Right lobe of liver (tissue), 6 donors: ENCODE data around the gene DYNC1I1. TPM values are rescaled to one million over a fixed set of nuclear protein-coding genes. Genes with fewer than 3 reads are reported as not detected.

Source experiments
- ATAC-seq, 4 donors: fragments of 200-7000 bp; cut with Tn5 transposase; one replicate each; pipeline ENCODE4 v1.9.1; 2020; ENCODE audit warnings: mild to moderate bottlenecking in 4 of 4, moderate library complexity in 4 of 4
- DNase-seq, 3 donors: peaks; one replicate each; pipeline ENCODE4 v3.0.0-alpha.2; 2020
- H3K27ac ChIP-seq, 3 donors: fragments of 200-600 bp; one replicate each; pipeline ENCODE4 v1.8.0; 2022
- H3K27me3 ChIP-seq, 2 donors: fragments of 200-600 bp; one replicate each; pipeline ENCODE4 v1.8.0; 2022
- H3K36me3 ChIP-seq, 4 donors: fragments of 200-600 bp; sonication (generic) in 1 of 4; one replicate each; pipeline versions ENCODE4 v1.5.1 to v1.8.0; 2017 to 2022; ENCODE audit warnings: control low read depth in 1 of 4
- H3K4me1 ChIP-seq, 4 donors: fragments of 200-600 bp; sonication (generic) in 1 of 4; one replicate each; pipeline versions ENCODE4 v1.5.1 to v1.8.0; 2017 to 2022; ENCODE audit warnings: control low read depth in 1 of 4
- H3K4me3 ChIP-seq, 3 donors: fragments of 200-600 bp; one replicate each; pipeline ENCODE4 v1.8.0; 2022
- H3K9me3 ChIP-seq, 4 donors: fragments of 200-600 bp; sonication (generic) in 1 of 4; one replicate each; pipeline versions ENCODE4 v1.5.1 to v1.8.0; 2017 to 2022; ENCODE audit warnings: control low read depth in 1 of 4
- POLR2A ChIP-seq: fragments of 450-650 bp; IDR thresholded peaks from one replicate; pipeline ENCODE4 v1.6.1; 2017; ENCODE audit warnings: antibody characterized with exemption, mild to moderate bottlenecking
- WGBS: methylation state at CpG from one replicate; pipeline ENCODE4 v1.1.6; 2018; ENCODE audit warnings: low coverage, low lambda C conversion rate; ENCODE audit not compliant: insufficient coverage; ENCODE audit errors: missing lambda C conversion rate; 5-methylcytosine and 5-hydroxymethylcytosine counted together
- intact Hi-C, 2 donors: fragments of 100-400 bp; cut with DNase I; formaldehyde crosslinking; loops; one replicate each; pipeline versions ENCODE4 v1.11.2 to v1.14.1; 2022
- total RNA-seq, 6 experiments: library from RNA; depleted of rRNA in 2 of 6; stranded (reverse); fragments of >200 nt in 2 of 6; fragmentation: NEBNext Ultra II Directional in 3 of 6; extraction: Animal tissue kit (Norgen Biotek cat#: 25700) in 3 of 6; gene quantifications; one replicate each; pipeline versions ENCODE4 v1.1.0 to v1.2.4, GENCODE V29; 2016 to 2023
- TF ChIP-seq, protein P1 (sequence below), 4 donors: fragments of 200-600 bp in 3 of 4; fragments of 450-650 bp in 1 of 4; IDR thresholded peaks; one replicate each; pipeline versions ENCODE4 v1.5.1 to v1.8.0; 2016 to 2022; ENCODE audit warnings: antibody characterized with exemption in 4 of 4, mild to moderate bottlenecking in 2 of 4
- donor health status: DM: no; HTN: yes; CAD: no.
- donor health status: DM: no; HTN: no; CAD: no.
- donor health status: DM: no; HTN: no; CAD: no.
- donor health status: DM: no; HTN: yes; CAD: no.
- donor health status: DM: no; HTN: yes; CAD: no.

DYNC1I1 gene
- total RNA-seq, 6 experiments from 2014 or later: 0.09 to 1.1 (median 0.62) TPM

DNA sequence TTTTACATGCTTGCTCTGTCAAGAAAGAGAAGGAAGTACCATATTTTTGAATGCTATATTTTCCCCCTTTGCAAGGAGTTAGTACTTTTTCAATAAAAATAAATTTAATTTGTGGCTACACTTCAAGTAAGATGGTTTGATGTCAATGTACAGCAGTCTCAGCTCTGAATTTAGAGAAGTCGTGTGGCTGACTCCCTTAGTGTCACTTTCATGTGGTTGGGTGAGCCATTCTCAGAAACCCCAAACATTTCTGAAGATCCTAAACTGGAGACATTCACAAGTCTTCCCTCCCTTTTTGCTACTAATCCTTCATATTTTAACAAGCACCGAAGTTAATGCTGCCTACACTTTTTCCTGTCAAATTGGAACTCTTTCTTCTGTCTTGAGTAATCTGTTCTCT, 244.4 kb downstream of the DYNC1I1 start:
- Histone ChIP-seq H3K27ac (no peak overlapping the region), H3K4me3 (no peak overlapping the region), H3K4me1 (no peaks in the 10 kb centered on the region), H3K36me3 (no peaks in the 10 kb centered on the region), H3K9me3 (no peaks in the 10 kb centered on the region), H3K27me3 (no peaks in the 10 kb centered on the region)
- TF ChIP-seq POLR2A: no peak
- TF ChIP-seq, protein P1, sequence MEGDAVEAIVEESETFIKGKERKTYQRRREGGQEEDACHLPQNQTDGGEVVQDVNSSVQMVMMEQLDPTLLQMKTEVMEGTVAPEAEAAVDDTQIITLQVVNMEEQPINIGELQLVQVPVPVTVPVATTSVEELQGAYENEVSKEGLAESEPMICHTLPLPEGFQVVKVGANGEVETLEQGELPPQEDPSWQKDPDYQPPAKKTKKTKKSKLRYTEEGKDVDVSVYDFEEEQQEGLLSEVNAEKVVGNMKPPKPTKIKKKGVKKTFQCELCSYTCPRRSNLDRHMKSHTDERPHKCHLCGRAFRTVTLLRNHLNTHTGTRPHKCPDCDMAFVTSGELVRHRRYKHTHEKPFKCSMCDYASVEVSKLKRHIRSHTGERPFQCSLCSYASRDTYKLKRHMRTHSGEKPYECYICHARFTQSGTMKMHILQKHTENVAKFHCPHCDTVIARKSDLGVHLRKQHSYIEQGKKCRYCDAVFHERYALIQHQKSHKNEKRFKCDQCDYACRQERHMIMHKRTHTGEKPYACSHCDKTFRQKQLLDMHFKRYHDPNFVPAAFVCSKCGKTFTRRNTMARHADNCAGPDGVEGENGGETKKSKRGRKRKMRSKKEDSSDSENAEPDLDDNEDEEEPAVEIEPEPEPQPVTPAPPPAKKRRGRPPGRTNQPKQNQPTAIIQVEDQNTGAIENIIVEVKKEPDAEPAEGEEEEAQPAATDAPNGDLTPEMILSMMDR (IDR thresholded peaks at IDR 0.05): no peak
- intact Hi-C loops: no loop called here
- ATAC-seq (no peak), DNase-seq (no peak)
- 74% methylated on average over 2 of the region's 2 CpGs for WGBS

DNA sequence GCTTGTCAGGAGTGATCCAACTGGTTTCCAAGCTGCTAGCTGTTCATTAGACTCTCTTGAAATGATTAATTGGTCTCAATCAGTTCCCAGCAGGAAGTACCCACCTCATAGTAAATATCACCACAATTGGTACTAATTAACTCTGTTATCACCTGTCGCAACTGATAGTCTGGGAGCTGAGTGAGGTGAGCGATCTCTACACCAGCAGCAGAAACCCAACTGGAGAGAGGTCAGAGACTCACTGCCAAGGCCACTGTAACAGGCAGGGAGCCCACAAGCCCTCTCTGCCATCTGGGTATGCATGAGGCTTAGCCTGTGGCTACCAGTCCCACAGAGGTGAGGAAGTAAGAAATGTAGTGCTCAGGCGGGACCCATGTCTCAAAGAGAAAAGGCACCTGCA, 245.5 kb downstream of the DYNC1I1 start:
- H3K27me3 ChIP-seq: no peaks in the 10 kb centered on the region
- no peak overlapping the region for H3K27ac ChIP-seq
- H3K9me3 ChIP-seq: no peaks in the 10 kb centered on the region
- intact Hi-C loops: no loop called here
- 94% methylated on average over 2 of the region's 3 CpGs for WGBS
- no peaks in the 10 kb centered on the region for H3K36me3 ChIP-seq
- H3K4me3 ChIP-seq: no peak overlapping the region
- TF ChIP-seq, protein P1 (IDR thresholded peaks at IDR 0.05): no peak
- TF ChIP-seq POLR2A: no peak
- DNase-seq (no peak), ATAC-seq (peak in 1 of 4 donors; percentile 40)
- H3K4me1 ChIP-seq: no peaks in the 10 kb centered on the region

DNA sequence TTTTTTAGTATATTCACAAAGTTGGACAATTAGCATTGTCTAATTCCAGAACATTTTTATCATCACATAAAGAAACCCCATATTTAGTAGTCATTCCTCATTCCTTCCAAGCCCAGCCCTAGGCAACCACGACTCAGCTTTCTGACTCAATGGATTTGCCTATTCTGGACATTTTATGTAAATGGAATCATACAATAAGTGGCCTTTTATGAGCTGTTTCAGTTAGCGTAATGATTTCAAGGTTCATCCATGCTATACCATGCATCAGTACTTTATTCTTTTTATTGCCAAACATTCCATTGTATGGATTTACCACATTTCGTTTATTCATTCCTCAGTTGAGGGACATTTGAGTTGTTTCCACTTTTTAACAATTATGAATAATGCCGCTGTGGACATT, 249.2 kb downstream of the DYNC1I1 start:
- no peak for TF ChIP-seq POLR2A
- TF ChIP-seq, protein P1 (IDR thresholded peaks at IDR 0.05): no peak
- 65% methylated on average over 4 of the region's 4 CpGs for WGBS
- Histone ChIP-seq H3K27ac (no peak overlapping the region), H3K4me1 (no peaks in the 10 kb centered on the region), H3K27me3 (no peaks in the 10 kb centered on the region), H3K36me3 (no peaks in the 10 kb centered on the region), H3K9me3 (no peaks in the 10 kb centered on the region), H3K4me3 (no peak overlapping the region)
- intact Hi-C loops: no loop called here
- no peak for DNase-seq
- ATAC-seq: no peak

DNA sequence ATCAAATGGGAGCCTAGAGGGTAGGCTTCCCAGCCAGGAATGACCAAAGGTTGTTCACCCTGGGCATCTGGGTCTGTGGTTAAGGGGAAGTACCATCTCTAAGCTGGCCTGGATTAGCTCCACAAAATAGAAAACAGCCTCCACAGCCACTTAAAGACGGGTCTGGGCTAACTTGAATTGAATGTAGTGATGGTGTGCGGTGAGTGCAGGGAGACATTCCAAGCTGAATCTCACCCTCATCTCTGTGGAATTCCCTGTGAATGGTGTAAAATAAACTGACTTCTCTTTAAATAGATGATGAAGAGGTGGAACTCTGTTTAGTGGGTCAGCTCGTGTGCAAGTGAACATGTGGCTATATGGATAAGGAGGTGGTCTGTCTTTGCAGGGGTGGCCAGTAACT, 251.0 kb downstream of the DYNC1I1 start:
- Histone ChIP-seq H3K9me3 (no peaks in the 10 kb centered on the region), H3K27me3 (no peaks in the 10 kb centered on the region), H3K4me3 (no peak overlapping the region), H3K36me3 (no peaks in the 10 kb centered on the region), H3K4me1 (no peaks in the 10 kb centered on the region), H3K27ac (no peak overlapping the region)
- TF ChIP-seq, protein P1 (IDR thresholded peaks at IDR 0.05): no peak
- no peak for TF ChIP-seq POLR2A
- ATAC-seq (no peak), DNase-seq (no peak)
- intact Hi-C loops: no loop called here
- 75% methylated on average over 2 of the region's 3 CpGs for WGBS

DNA sequence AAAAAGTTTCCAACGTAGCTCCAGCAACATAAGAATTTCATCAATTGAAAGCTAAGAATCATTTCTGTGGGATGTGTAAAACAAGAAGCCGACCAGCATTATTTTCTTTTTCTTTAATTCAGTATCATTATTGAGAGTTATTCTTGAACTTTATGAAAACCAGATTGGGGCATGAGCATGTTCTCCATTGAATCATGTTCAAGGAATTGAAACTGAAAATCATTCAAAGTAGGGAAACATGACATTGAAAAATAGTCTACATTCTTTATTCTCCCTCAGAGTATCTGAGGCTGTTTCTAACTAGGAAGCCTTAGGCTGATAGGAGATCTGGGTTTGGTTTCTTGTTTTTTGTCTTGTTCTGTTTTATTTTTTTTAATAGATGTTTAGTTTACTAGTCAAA, 253.7 kb downstream of the DYNC1I1 start:
- intact Hi-C loops: no loop called here
- 69% methylated on average over 2 of the region's 2 CpGs for WGBS

More for the DNA sequence above, 253.7 kb downstream of the DYNC1I1 start:
- H3K9me3 ChIP-seq: no peaks in the 10 kb centered on the region
- H3K27ac ChIP-seq: no peak overlapping the region
- DNase-seq (no peak), ATAC-seq (no peak)
- no peaks in the 10 kb centered on the region for H3K36me3 ChIP-seq
- no peaks in the 10 kb centered on the region for H3K27me3 ChIP-seq
- H3K4me3 ChIP-seq: no peak overlapping the region
- no peak for TF ChIP-seq POLR2A
- TF ChIP-seq, protein P1 (IDR thresholded peaks at IDR 0.05): no peak
- no peaks in the 10 kb centered on the region for H3K4me1 ChIP-seq
